Activated CD4-positive, alpha-beta memory T cell treated with anti-CD3 and anti-CD28 coated beads, Interleukin-2, amount 10 ng/mL, durations not matched to agents 7 days and 5 days (primary cell): Measurements from ENCODE around the gene OSBPL6. TPM values are rescaled to one million over a fixed set of nuclear protein-coding genes. Genes with fewer than 3 reads are reported as not detected.

Source experiments
- CTCF ChIA-PET: fragments of 350-600 bp; sonication (Branson Sonifier 250); formaldehyde crosslinking; loops from one replicate; lab custom pipeline; 2021; ENCODE audit warnings: antibody characterized with exemption, inconsistent platforms; lab: Charles Lee
- POLR2A ChIA-PET: fragments of 350-600 bp; sonication (Branson Sonifier 250); formaldehyde crosslinking; loops from one replicate; lab custom pipeline; 2021; ENCODE audit warnings: antibody characterized with exemption; lab: Charles Lee
- DNase-seq: peaks from one replicate; pipeline ENCODE4 v3.0.0-alpha.2; 2020
- H3K27ac Mint-ChIP-seq: one replicate; pipeline ENCODE4 v1.8.0; 2021; ENCODE audit warnings: mild to moderate bottlenecking, mixed read lengths
- H3K27me3 Mint-ChIP-seq: one replicate; pipeline ENCODE4 v1.8.0; 2021; ENCODE audit warnings: mixed read lengths
- H3K36me3 Mint-ChIP-seq: one replicate; pipeline ENCODE4 v1.8.0; 2021; ENCODE audit warnings: low read depth, mixed read lengths
- H3K4me1 Mint-ChIP-seq: one replicate; pipeline ENCODE4 v1.8.0; 2021; ENCODE audit warnings: mixed read lengths
- H3K4me3 Mint-ChIP-seq: one replicate; pipeline ENCODE4 v1.8.0; 2021; ENCODE audit warnings: mild to moderate bottlenecking, mixed read lengths
- H3K9me3 Mint-ChIP-seq: one replicate; pipeline ENCODE4 v1.8.0; 2021; ENCODE audit warnings: mixed read lengths
- total RNA-seq, 2 experiments: library from RNA; stranded (reverse); gene quantifications; one replicate each; pipeline ENCODE4 v1.2.3, GENCODE V29; 2021

The OSBPL6 gene
- total RNA-seq, 2 experiments from 2014 or later, result 0.78 to 0.88 TPM

GRCh38 chr2:178441426-178441825 is 247.1 kb downstream of the OSBPL6 start:
- POLR2A ChIA-PET, result interaction anchor here (1.1 to 2.0 kb wide), 2 partner anchors 9 to 28 kb away, joined by 3 to 6 read pairs; partner anchors contain the start of gene PRKRA
- no peak for DNase-seq
- H3K27ac Mint-ChIP-seq, result no peak overlapping the region
- no peaks in the 10 kb centered on the region for H3K4me1 Mint-ChIP-seq
- H3K4me3 Mint-ChIP-seq, result no peak overlapping the region
- H3K9me3 Mint-ChIP-seq, result no peaks in the 10 kb centered on the region
- CTCF ChIA-PET, result interaction anchor here (1.0 to 1.2 kb wide), 2 partner anchors 27 to 44 kb away, joined by 3 to 4 read pairs; no protein-coding TSS in a partner anchor
- H3K27me3 Mint-ChIP-seq, result no peaks in the 10 kb centered on the region
- peaks cover 55% of the 10 kb centered on the region for H3K36me3 Mint-ChIP-seq

DNA sequence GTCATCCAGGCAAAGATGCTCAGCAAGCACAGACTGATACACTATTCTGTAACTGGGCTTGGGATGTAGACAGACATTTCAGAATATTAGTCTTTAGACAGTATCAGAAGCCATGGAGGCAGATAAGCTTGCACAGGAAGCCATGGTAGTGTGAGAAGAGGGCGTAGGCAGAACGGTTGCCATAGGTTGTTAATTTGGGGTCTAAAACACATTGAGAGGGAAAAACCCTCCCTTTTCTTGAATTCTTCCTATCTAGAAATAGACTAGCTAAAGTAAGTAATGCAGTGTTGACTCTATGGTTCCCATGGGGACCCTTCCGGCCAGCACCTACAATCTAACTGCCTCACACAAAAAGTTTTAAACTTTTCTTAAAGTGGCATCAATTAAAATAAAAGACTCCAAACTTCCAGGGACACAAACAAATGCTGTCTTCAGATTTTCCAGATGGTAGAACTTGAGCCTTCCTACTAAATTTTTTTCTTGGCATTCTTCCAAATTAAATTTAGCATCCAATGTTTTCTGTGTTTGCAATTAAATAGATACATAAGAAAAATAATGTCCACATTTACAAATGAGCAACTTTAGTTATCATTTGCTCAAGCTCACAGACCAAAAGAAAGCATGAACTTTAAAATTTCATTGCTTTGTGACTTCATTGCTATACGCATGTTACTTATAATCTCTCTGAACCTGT is 254.8 kb downstream of the OSBPL6 start:
- POLR2A ChIA-PET, result interaction anchor here (0.8 to 3.5 kb wide), 9 partner anchors 9 to 74 kb away, joined by 3 to 78 read pairs (median 5); partner anchors contain the start of gene PLEKHA3

GRCh38 chr2:178449700-178450523 is 255.6 kb downstream of the OSBPL6 start:
- no peak for DNase-seq

More for the DNA sequence above, 254.8 kb downstream of the OSBPL6 start:
- peak overlapping the region; percentile 14 for H3K27ac Mint-ChIP-seq
- DNase-seq, result no peak
- H3K4me3 Mint-ChIP-seq, result peak overlapping the region; percentile 21
- H3K27me3 Mint-ChIP-seq, result no peaks in the 10 kb centered on the region
- H3K36me3 Mint-ChIP-seq, result peaks cover 35% of the 10 kb centered on the region
- H3K4me1 Mint-ChIP-seq, result peaks cover 30% of the 10 kb centered on the region
- H3K9me3 Mint-ChIP-seq, result no peaks in the 10 kb centered on the region
- CTCF ChIA-PET, result interaction anchor here (1.0 to 5.6 kb wide), 4 partner anchors 35 to 337 kb away, joined by 3 to 29 read pairs (median 7); partner anchors contain the start of gene RBM45

GRCh38 chr2:178450524-178450773 is 256.1 kb downstream of the OSBPL6 start:
- H3K36me3 Mint-ChIP-seq, result peaks cover 25% of the 10 kb centered on the region
- peaks cover 30% of the 10 kb centered on the region for H3K4me1 Mint-ChIP-seq
- POLR2A ChIA-PET, result interaction anchor here (0.7 to 3.5 kb wide), 17 partner anchors 9 to 338 kb away, joined by 3 to 78 read pairs (median 5); partner anchors contain the start of genes FKBP7, PLEKHA3 and RBM45
- CTCF ChIA-PET, result interaction anchor here (0.9 to 5.6 kb wide), 11 partner anchors 18 to 338 kb away, joined by 3 to 29 read pairs (median 4); partner anchors contain the start of genes PLEKHA3 and RBM45
- H3K4me3 Mint-ChIP-seq, result peak overlapping the region; percentile 83
- H3K27ac Mint-ChIP-seq, result peak overlapping the region; percentile 87
- H3K9me3 Mint-ChIP-seq, result no peaks in the 10 kb centered on the region
- peaks cover 5% of the 10 kb centered on the region for H3K27me3 Mint-ChIP-seq
- peak; percentile 81 for DNase-seq

More at GRCh38 chr2:178449700-178450523, 255.6 kb downstream of the OSBPL6 start:
- H3K27ac Mint-ChIP-seq, result peak overlapping the region; percentile 87
- ChIA-PET CTCF (interaction anchor here (1.0 to 5.6 kb wide), 5 partner anchors 18 to 338 kb away, joined by 3 to 29 read pairs (median 4); partner anchors contain the start of gene RBM45), POLR2A (interaction anchor here (0.7 to 3.5 kb wide), 14 partner anchors 8 to 338 kb away, joined by 3 to 78 read pairs (median 4); partner anchors contain the start of genes PLEKHA3 and RBM45)
- peaks cover 3% of the 10 kb centered on the region for H3K27me3 Mint-ChIP-seq
- peak overlapping the region; percentile 83 for H3K4me3 Mint-ChIP-seq
- peaks cover 30% of the 10 kb centered on the region for H3K36me3 Mint-ChIP-seq
- H3K4me1 Mint-ChIP-seq, result peaks cover 30% of the 10 kb centered on the region
- H3K9me3 Mint-ChIP-seq, result no peaks in the 10 kb centered on the region

DNA sequence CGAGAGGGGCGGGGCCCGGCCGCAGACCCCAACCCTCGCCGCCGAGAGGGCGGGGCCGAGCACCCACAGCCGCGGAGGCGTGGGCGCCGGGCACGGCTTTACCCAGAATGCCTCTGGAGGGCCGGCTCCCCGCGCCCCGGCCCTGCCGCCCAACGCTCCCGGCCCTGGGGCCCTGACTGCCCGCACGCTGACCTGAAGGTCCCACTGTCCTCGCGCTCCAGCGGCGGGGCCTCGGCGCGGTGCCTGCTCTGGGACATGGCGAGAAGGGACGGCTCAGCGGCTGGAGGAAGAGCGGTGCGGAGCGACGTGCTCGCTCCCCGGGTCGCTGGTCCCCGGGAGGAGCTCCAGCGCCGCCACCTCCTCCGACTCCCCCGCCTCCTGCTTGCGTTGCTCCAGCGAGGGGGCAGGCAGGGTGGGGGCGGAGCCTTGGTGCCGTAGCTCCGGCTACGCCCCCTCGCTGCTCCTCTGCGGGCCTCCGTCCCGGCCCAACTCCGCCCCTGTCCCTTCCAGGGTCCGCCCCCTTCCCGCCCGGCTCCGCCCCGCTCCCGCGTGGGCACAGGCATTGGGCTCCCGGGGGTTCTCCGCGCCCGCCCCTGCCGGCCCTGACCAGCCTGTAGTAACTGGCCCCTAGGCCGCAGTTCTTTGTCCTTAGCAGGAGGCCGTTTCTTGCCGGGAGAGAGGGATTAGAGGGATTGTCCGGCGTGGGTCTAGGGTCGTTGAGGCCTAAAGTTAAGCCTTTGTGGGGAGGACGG is 256.6 kb downstream of the OSBPL6 start, which contains the start of the genes PJVK and PRKRA:
PJVK (plus strand) TSS at position 605 of the 752 bp plus-strand sequence. CDS start 2,032 bp downstream, outside the sequence.
PRKRA (minus strand) TSS at position 402 of the 752 bp plus-strand sequence; CDS start at position 257, 145 bp downstream.
- CTCF ChIA-PET, result interaction anchor here (0.7 to 5.6 kb wide), 11 partner anchors 17 to 332 kb away, joined by 3 to 29 read pairs (median 4); partner anchors contain the start of gene PLEKHA3
- peak within 1 kb of the TSS; percentile 83 for H3K4me3 Mint-ChIP-seq

GRCh38 chr2:178452334-178452733 is 258.0 kb downstream of the OSBPL6 start:
- Mint-ChIP-seq H3K9me3 (no peaks in the 10 kb centered on the region), H3K27ac (no peak overlapping the region), H3K27me3 (peaks cover 5% of the 10 kb centered on the region), H3K4me1 (peaks cover 30% of the 10 kb centered on the region), H3K36me3 (peaks cover 17% of the 10 kb centered on the region), H3K4me3 (no peak overlapping the region)
- ChIA-PET CTCF (interaction anchor here (1.7 kb wide), 1 partner anchor 333 kb away, joined by 3 read pairs; no protein-coding TSS in a partner anchor), POLR2A (interaction anchor here (1.2 to 1.3 kb wide), 2 partner anchors 15 to 37 kb away, joined by 3 to 6 read pairs; no protein-coding TSS in a partner anchor)
- DNase-seq, result no peak

More for the DNA sequence above, 256.6 kb downstream of the OSBPL6 start, which contains the start of the genes PJVK and PRKRA:
- Mint-ChIP-seq H3K27ac (peak within 1 kb of the TSS; percentile 87), H3K27me3 (peaks cover 5% of the 10 kb centered on the region), H3K4me1 (peaks cover 30% of the 10 kb centered on the region), H3K9me3 (no peaks in the 10 kb centered on the region), H3K36me3 (peaks cover 25% of the 10 kb centered on the region)
- peak; percentile 95 for DNase-seq
- POLR2A ChIA-PET, result interaction anchor here (0.6 to 3.5 kb wide), 20 partner anchors 9 to 339 kb away, joined by 3 to 78 read pairs (median 5); partner anchors contain the start of genes FKBP7, PLEKHA3 and RBM45

Other genes starting within 250 kb of the OSBPL6 start
- not detected for gene PDE11A, start 121.7 kb upstream of the OSBPL6 start, total RNA-seq
- 10 to 100 TPM; 15.3 to 17.8 TPM for gene RBM45, start 82.1 kb upstream of the OSBPL6 start, total RNA-seq